ENCODE data around the gene RAB30.
A peak's percentile ranks its signal among the peaks of the same experiment; 100 is the strongest.

The RAB30 gene

GRCh38 chr11:83035070-83035854, 36.4 kb downstream of the RAB30 start:
- H3K27ac ChIP-seq: peak overlapping the region; percentile 60
- TF ChIP-seq, protein P1, sequence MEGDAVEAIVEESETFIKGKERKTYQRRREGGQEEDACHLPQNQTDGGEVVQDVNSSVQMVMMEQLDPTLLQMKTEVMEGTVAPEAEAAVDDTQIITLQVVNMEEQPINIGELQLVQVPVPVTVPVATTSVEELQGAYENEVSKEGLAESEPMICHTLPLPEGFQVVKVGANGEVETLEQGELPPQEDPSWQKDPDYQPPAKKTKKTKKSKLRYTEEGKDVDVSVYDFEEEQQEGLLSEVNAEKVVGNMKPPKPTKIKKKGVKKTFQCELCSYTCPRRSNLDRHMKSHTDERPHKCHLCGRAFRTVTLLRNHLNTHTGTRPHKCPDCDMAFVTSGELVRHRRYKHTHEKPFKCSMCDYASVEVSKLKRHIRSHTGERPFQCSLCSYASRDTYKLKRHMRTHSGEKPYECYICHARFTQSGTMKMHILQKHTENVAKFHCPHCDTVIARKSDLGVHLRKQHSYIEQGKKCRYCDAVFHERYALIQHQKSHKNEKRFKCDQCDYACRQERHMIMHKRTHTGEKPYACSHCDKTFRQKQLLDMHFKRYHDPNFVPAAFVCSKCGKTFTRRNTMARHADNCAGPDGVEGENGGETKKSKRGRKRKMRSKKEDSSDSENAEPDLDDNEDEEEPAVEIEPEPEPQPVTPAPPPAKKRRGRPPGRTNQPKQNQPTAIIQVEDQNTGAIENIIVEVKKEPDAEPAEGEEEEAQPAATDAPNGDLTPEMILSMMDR (conservative IDR thresholded peaks at IDR 0.05): no peak

- TF ChIP-seq, protein P1 (conservative IDR thresholded peaks at IDR 0.05): no peak
- peak overlapping the region; percentile 60 for H3K27ac ChIP-seq
Measured at GRCh38 chr11:83034673-83035014, 37.1 kb downstream of the RAB30 start.

DNA sequence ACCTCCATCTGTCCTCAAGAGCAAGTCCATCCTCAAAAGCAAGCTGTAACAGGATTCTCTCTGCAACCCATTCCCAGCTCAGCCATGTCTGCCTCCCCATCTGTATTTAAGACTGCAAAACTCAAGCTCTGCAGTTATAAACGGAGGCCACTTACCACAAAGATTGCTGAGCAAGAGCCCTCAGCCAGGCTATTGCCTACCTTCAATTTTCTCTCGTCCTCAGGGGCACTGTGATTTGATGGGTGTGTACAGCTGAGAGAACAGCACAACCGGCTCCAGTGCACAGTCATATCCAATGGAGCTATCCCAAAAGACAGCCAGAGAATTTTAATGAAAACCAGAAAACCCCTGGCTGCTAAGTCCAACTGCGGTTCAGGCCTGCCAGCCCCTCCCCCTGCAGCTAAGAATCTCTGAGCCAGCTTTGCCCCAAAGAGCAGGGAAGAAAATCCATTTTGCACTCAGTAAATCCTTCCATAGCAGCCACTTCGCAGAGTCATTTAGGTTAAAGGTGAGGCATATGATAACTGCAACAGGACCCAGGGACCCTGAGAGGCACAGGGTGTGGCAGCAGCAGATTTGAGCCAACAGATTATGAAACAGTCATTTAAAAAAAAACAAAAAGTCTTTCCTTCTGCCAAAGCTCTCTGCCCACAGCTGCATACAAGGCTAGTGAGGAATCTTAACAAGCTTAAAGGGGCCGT, 37.6 kb downstream of the RAB30 start:
- peak overlapping the region; percentile 60 for H3K27ac ChIP-seq
- TF ChIP-seq, protein P1 (conservative IDR thresholded peaks at IDR 0.05): no peak

- H3K27ac ChIP-seq: peak overlapping the region; percentile 60
- TF ChIP-seq, protein P1 (conservative IDR thresholded peaks at IDR 0.05): no peak
Measured at GRCh38 chr11:83033371-83033770, 38.3 kb downstream of the RAB30 start.

DNA sequence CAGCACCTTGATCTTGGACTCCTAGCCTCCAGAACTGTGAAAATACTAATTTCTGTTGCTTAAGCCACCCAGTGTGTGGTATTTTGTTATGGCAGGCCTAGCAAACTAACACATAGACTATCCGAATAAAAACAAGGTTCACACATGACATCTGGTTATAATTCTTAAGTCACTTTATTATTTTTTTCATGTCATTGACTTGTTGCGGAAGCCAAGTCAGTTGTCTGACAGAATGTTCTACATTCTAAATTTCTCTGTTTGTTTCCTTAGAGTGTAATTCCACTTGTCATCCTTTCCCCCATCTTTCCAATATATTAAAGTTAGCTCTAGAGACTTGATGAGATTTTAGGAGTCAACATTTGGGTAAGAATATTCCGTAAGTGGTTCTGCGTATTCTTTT, 40.6 kb downstream of the RAB30 start:
- no peak overlapping the region for H3K27ac ChIP-seq
- TF ChIP-seq, protein P1 (conservative IDR thresholded peaks at IDR 0.05): no peak

DNA sequence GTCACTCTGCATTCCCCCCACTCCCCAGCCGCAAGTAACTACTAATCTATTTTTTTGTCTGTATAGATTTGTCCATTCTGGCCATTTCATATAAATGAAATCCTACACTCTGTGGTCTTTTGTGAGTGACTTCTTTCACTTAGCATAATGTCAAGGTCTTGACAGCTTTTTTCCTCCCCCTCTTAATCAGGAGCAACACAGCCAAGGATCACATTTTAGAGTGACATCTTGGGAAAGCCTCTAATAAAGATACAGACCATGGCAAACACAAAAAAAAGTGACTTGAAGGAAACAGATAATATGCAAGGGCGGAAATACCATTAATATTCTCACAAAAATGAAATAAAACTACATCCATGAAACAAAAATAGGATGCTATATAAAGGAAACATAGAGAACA, 43.9 kb downstream of the RAB30 start:
- H3K27ac ChIP-seq: no peak overlapping the region
- TF ChIP-seq, protein P1 (conservative IDR thresholded peaks at IDR 0.05): no peak

DNA sequence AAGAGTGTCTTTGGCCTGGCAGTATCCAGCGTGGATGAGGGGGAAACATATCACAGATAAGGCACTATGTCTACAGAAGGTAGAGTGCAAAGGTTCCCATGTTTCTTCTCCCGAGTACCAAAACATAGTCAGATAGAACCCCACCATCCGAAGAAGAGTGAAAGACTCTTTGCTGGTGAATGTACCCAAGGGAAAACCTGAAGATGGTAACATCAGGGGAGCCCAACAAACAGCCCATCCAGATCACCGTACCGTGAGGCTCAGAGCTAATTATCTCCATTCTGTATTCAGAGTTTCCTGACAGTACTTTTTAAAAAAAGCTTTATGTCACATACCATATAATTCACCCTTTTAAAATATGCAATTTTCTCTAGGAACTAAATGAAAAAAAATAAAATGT, 44.4 kb downstream of the RAB30 start:
- no peak overlapping the region for H3K27ac ChIP-seq
- TF ChIP-seq, protein P1 (conservative IDR thresholded peaks at IDR 0.05): no peak

All from VCaP (cell line).